Measurements from ENCODE around the gene TBC1D1.
"Not testable (repeated sequence)": the region's sequence is repeated elsewhere in the genome, so short reads cannot be mapped to it uniquely, and the experiment has no call there.

The TBC1D1 gene

GRCh38 chr4:37891260-37892159, 626 bp downstream of the TBC1D1 start:
- no peak for DNase-seq (ENCODE audit: low read depth in 2 of 2)

- DNase-seq (ENCODE audit: low read depth in 2 of 2) = no peak
Measured at GRCh38 chr4:37892641-37893040, 1.8 kb downstream of the TBC1D1 start.

- no peak for DNase-seq (ENCODE audit: low read depth in 2 of 2)
Measured at GRCh38 chr4:37893164-37893563, 2.3 kb downstream of the TBC1D1 start.

- no peak for DNase-seq (ENCODE audit: low read depth in 2 of 2)
Measured at GRCh38 chr4:37895271-37895670, 4.4 kb downstream of the TBC1D1 start.

GRCh38 chr4:37896206-37896860, 5.4 kb downstream of the TBC1D1 start:
- DNase-seq (ENCODE audit: low read depth in 2 of 2) = no peak

GRCh38 chr4:37902212-37902611, 11.3 kb downstream of the TBC1D1 start:
- no peak for DNase-seq (ENCODE audit: low read depth in 2 of 2)

- DNase-seq (ENCODE audit: low read depth in 2 of 2) = no peak
Measured at GRCh38 chr4:37902738-37903693, 12.1 kb downstream of the TBC1D1 start.

- no peak for DNase-seq (ENCODE audit: low read depth in 2 of 2)
Measured at GRCh38 chr4:37903901-37904300, 13.0 kb downstream of the TBC1D1 start.

- DNase-seq (ENCODE audit: low read depth in 2 of 2) = no peak
Measured at GRCh38 chr4:37904824-37905223, 13.9 kb downstream of the TBC1D1 start.

GRCh38 chr4:37905533-37906169, 14.8 kb downstream of the TBC1D1 start:
- no peak for DNase-seq (ENCODE audit: low read depth in 2 of 2)

GRCh38 chr4:37908488-37909331, 17.8 kb downstream of the TBC1D1 start:
- peak in 1 of 2 experiments; percentile 9 for DNase-seq (ENCODE audit: low read depth in 2 of 2)

- DNase-seq (ENCODE audit: low read depth in 2 of 2) = no peak
Measured at GRCh38 chr4:37909332-37910090, 18.6 kb downstream of the TBC1D1 start.

GRCh38 chr4:37910091-37910486, 19.2 kb downstream of the TBC1D1 start:
- DNase-seq (ENCODE audit: low read depth in 2 of 2) = no peak

- no peak for DNase-seq (ENCODE audit: low read depth in 2 of 2)
Measured at GRCh38 chr4:37914539-37914938, 23.7 kb downstream of the TBC1D1 start.

GRCh38 chr4:37917388-37917787, 26.5 kb downstream of the TBC1D1 start:
- no peak for DNase-seq (ENCODE audit: low read depth in 2 of 2)

GRCh38 chr4:37918653-37919052, 27.8 kb downstream of the TBC1D1 start:
- DNase-seq (ENCODE audit: low read depth in 2 of 2) = no peak

- peak in 1 of 2 experiments; percentile 18 for DNase-seq (ENCODE audit: low read depth in 2 of 2)
Measured at GRCh38 chr4:37922328-37922727, 31.4 kb downstream of the TBC1D1 start.

- DNase-seq (ENCODE audit: low read depth in 2 of 2) = not testable (repeated sequence)
Measured at GRCh38 chr4:37923089-37923488, 32.2 kb downstream of the TBC1D1 start.

- DNase-seq (ENCODE audit: low read depth in 2 of 2) = no peak
Measured at GRCh38 chr4:37924946-37925345, 34.1 kb downstream of the TBC1D1 start.

- no peak for DNase-seq (ENCODE audit: low read depth in 2 of 2)
Measured at GRCh38 chr4:37927434-37927833, 36.5 kb downstream of the TBC1D1 start.

All from fibroblast of skin of left quadriceps (primary cell).